ENCODE results near the gene P3R3URF.

The P3R3URF gene

DNA sequence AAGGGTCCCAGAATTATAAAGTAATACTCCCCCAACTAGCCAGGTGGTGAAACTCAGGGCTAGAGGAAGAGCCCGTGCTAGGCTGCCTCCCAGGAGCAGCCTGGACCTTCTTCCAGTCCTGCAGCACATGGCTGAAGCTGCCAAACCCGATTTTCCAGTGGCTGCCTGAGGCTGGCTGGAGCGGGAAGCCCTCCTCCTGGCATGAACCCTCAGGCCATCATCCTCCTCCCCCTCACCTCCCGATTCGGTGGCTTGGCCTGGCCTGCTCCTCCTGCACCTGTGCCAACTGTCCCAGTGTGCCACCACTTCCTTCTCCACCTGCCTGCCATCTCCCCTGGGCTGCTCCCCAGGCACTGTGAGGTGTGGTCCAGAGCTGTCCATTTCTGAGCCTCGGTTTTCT lies 4.4 kb downstream of the P3R3URF start:
- Histone ChIP-seq H3K4me3 (ENCODE audit: extremely low read depth, insufficient read depth, low read length, poor library complexity, severe bottlenecking) (no peak overlapping the region), H3K36me3 (ENCODE audit: control insufficient read depth, insufficient read depth, low read length) (no peaks in the 10 kb centered on the region)

DNA sequence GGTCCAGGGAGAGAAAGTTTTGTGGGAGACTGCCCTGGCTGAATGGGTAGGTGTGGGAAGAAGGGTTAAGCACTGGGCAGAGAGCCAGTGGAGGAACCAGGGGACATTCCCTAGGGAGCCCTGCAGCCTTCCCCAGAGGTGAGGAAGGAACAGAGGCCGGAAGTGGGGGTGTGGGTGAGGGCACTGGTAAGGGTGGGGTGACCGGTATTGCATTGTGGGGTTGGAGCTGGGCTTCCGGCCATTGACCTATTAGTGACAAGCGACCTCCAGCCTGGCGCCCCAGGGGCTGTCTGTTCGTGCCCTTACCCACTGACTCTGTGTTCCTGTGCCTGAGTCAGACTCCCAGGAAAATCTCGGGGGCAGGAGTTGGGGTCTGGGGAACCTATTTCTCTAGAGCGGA lies 4.9 kb downstream of the P3R3URF start:
- WGBS, 2 experiments (ENCODE audit: insufficient coverage in 2 of 2): 91 to 96% methylated on average over 8 of the region's 8 CpGs
- H3K9me3 ChIP-seq (ENCODE audit: control insufficient read depth, low read length): no peaks in the 10 kb centered on the region
- H3K4me1 ChIP-seq (ENCODE audit: control insufficient read depth, insufficient read depth, low read length, poor library complexity, severe bottlenecking): peaks cover 20% of the 10 kb centered on the region
- H3K4me3 ChIP-seq (ENCODE audit: extremely low read depth, insufficient read depth, low read length, poor library complexity, severe bottlenecking): no peak overlapping the region
- H3K36me3 ChIP-seq (ENCODE audit: control insufficient read depth, insufficient read depth, low read length): no peaks in the 10 kb centered on the region
- no peak overlapping the region for H3K27ac ChIP-seq (ENCODE audit: low read depth, low read length, severe bottlenecking)

More for the DNA sequence above, 4.4 kb downstream of the P3R3URF start:
- Histone ChIP-seq H3K4me1 (ENCODE audit: control insufficient read depth, insufficient read depth, low read length, poor library complexity, severe bottlenecking) (peaks cover 20% of the 10 kb centered on the region), H3K27ac (ENCODE audit: low read depth, low read length, severe bottlenecking) (no peak overlapping the region), H3K9me3 (ENCODE audit: control insufficient read depth, low read length) (no peaks in the 10 kb centered on the region)
- WGBS, 2 experiments (ENCODE audit: insufficient coverage in 2 of 2): 86 to 89% methylated on average over 2 to 4 of the region's 6 CpGs

GRCh38 chr1:46169811-46170454 lies 6.4 kb downstream of the P3R3URF start:
- Histone ChIP-seq H3K9me3 (ENCODE audit: control insufficient read depth, low read length) (no peaks in the 10 kb centered on the region), H3K27ac (ENCODE audit: low read depth, low read length, severe bottlenecking) (no peak overlapping the region), H3K36me3 (ENCODE audit: control insufficient read depth, insufficient read depth, low read length) (no peaks in the 10 kb centered on the region), H3K4me3 (ENCODE audit: extremely low read depth, insufficient read depth, low read length, poor library complexity, severe bottlenecking) (no peak overlapping the region), H3K4me1 (ENCODE audit: control insufficient read depth, insufficient read depth, low read length, poor library complexity, severe bottlenecking) (peaks cover 20% of the 10 kb centered on the region)
- WGBS, 2 experiments (ENCODE audit: insufficient coverage in 2 of 2): 100% methylated on average over 1 to 2 of the region's 3 CpGs

- no peaks in the 10 kb centered on the region for H3K36me3 ChIP-seq (ENCODE audit: control insufficient read depth, insufficient read depth, low read length)
- H3K9me3 ChIP-seq (ENCODE audit: control insufficient read depth, low read length): no peaks in the 10 kb centered on the region
- peaks cover 6% of the 10 kb centered on the region for H3K4me1 ChIP-seq (ENCODE audit: control insufficient read depth, insufficient read depth, low read length, poor library complexity, severe bottlenecking)
- WGBS, 2 experiments (ENCODE audit: insufficient coverage in 2 of 2): 71% methylated on average over 1 of the region's 1 CpG; no CpG with 5 or more reads in 1 of the 2 experiments
- no peak overlapping the region for H3K27ac ChIP-seq (ENCODE audit: low read depth, low read length, severe bottlenecking)
- no peak overlapping the region for H3K4me3 ChIP-seq (ENCODE audit: extremely low read depth, insufficient read depth, low read length, poor library complexity, severe bottlenecking)
Measured at GRCh38 chr1:46168477-46168876, 7.8 kb downstream of the P3R3URF start.

- no peaks in the 10 kb centered on the region for H3K4me1 ChIP-seq (ENCODE audit: control insufficient read depth, insufficient read depth, low read length, poor library complexity, severe bottlenecking)
- 89% methylated on average over 44 to 46 of the region's 47 CpGs for WGBS, 2 experiments (ENCODE audit: insufficient coverage in 2 of 2)
- no peaks in the 10 kb centered on the region for H3K9me3 ChIP-seq (ENCODE audit: control insufficient read depth, low read length)
- H3K36me3 ChIP-seq (ENCODE audit: control insufficient read depth, insufficient read depth, low read length): no peaks in the 10 kb centered on the region
- H3K27ac ChIP-seq (ENCODE audit: low read depth, low read length, severe bottlenecking): no peak overlapping the region
- H3K4me3 ChIP-seq (ENCODE audit: extremely low read depth, insufficient read depth, low read length, poor library complexity, severe bottlenecking): no peak overlapping the region
Measured at GRCh38 chr1:46166521-46167462, 9.5 kb downstream of the P3R3URF start.

DNA sequence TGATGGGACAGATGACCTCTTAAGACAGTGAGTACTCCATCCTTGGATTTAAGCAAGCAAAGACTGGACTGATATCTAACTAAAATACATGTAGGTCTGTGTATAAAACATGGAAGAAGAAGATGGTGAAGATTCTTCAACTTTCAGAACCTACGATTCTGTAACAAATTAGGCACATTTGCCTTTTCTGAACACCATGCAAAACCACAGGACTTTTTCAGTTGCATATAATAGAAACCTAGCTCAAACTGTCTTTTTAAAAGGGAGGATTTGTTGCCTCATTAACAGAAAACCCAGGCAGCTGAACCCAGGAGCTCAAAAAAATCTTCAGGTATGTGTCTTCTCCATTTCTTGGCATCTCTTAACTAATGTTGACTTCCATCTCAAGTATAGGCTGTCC lies 16.1 kb downstream of the P3R3URF start:
- H3K36me3 ChIP-seq (ENCODE audit: control insufficient read depth, insufficient read depth, low read length): no peaks in the 10 kb centered on the region
- no peak overlapping the region for H3K27ac ChIP-seq (ENCODE audit: low read depth, low read length, severe bottlenecking)
- H3K4me3 ChIP-seq (ENCODE audit: extremely low read depth, insufficient read depth, low read length, poor library complexity, severe bottlenecking): no peak overlapping the region
- H3K9me3 ChIP-seq (ENCODE audit: control insufficient read depth, low read length): no peaks in the 10 kb centered on the region
- 80% methylated on average over 1 of the region's 1 CpG for WGBS, 2 experiments (ENCODE audit: insufficient coverage in 2 of 2)
- no peaks in the 10 kb centered on the region for H3K4me1 ChIP-seq (ENCODE audit: control insufficient read depth, insufficient read depth, low read length, poor library complexity, severe bottlenecking)

DNA sequence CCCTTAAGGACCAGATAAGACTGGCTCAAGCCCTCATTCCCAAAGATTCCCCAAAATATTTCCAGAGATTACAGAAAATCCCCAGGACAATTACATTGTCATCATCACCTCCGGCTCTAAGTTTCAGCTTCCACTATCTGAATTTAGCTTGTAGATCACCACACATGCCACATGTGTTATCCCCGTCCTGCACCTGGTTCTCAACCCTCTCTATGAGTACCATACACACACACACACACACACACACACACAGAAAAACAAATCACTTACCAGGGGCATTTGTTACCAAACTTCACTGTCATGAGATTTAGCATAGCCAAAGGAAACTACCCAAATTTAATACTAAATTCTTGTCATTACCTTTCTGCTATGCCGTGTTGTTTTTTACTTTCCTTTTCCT lies 16.8 kb downstream of the P3R3URF start:
- Histone ChIP-seq H3K27ac (ENCODE audit: low read depth, low read length, severe bottlenecking) (no peak overlapping the region), H3K4me1 (ENCODE audit: control insufficient read depth, insufficient read depth, low read length, poor library complexity, severe bottlenecking) (no peaks in the 10 kb centered on the region), H3K36me3 (ENCODE audit: control insufficient read depth, insufficient read depth, low read length) (no peaks in the 10 kb centered on the region), H3K4me3 (ENCODE audit: extremely low read depth, insufficient read depth, low read length, poor library complexity, severe bottlenecking) (no peak overlapping the region), H3K9me3 (ENCODE audit: control insufficient read depth, low read length) (no peaks in the 10 kb centered on the region)
- 83 to 97% methylated on average over 3 of the region's 3 CpGs for WGBS, 2 experiments (ENCODE audit: insufficient coverage in 2 of 2)

DNA sequence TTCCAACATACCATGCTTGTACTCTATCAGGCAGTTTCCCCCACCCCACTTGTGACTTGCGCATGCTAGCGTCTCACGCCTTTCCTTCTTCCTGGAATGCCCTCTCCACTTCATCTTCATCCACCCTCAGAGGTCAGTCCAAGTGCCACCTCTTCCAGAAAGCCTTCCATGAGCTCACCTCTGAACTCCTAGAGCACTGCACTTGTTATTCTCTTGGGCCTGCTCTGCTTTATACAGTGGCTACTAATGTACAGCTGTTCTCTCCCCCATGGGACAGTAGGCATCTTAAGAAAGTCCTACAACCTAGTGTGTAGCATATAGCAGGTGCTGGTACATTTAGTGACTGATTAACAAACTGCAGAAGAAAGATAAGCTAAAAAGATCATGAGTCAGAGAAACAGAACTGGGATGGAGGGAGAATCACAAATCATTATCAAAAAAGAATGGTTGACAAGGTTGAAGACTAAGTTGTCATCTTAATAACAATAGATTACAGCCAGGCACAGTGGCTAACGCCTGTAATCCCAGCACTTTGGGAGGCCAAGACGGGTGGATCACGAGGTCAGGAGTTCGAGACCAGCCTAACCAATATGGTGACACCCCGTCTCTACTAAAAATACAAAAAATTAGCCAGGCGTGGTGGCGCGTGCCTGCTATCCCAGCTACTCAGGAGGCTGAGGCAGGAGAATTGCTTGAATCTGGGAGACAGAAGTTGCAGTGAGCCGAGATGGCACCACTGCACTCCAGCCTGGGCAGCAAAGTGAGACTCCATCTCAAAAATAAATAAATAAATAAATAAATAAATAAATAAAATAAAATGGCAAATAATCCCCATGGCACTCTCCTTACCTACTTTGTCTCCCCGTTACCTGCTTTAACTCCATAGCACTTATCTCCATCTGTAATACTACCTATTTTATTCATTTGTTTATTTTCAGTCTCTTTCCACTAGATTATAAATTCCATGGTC lies 17.7 kb downstream of the P3R3URF start:
- WGBS, 2 experiments (ENCODE audit: insufficient coverage in 2 of 2): 90 to 100% methylated on average over 6 to 11 of the region's 13 CpGs
- Histone ChIP-seq H3K9me3 (ENCODE audit: control insufficient read depth, low read length) (no peaks in the 10 kb centered on the region), H3K36me3 (ENCODE audit: control insufficient read depth, insufficient read depth, low read length) (no peaks in the 10 kb centered on the region), H3K4me3 (ENCODE audit: extremely low read depth, insufficient read depth, low read length, poor library complexity, severe bottlenecking) (no peak overlapping the region), H3K4me1 (ENCODE audit: control insufficient read depth, insufficient read depth, low read length, poor library complexity, severe bottlenecking) (no peaks in the 10 kb centered on the region), H3K27ac (ENCODE audit: low read depth, low read length, severe bottlenecking) (no peak overlapping the region)

- no peaks in the 10 kb centered on the region for H3K4me1 ChIP-seq (ENCODE audit: control insufficient read depth, insufficient read depth, low read length, poor library complexity, severe bottlenecking)
- no peaks in the 10 kb centered on the region for H3K36me3 ChIP-seq (ENCODE audit: control insufficient read depth, insufficient read depth, low read length)
- WGBS, 2 experiments (ENCODE audit: insufficient coverage in 2 of 2): 92 to 100% methylated on average over 1 of the region's 1 CpG
Measured at GRCh38 chr1:46157916-46158311, 18.4 kb downstream of the P3R3URF start.

GRCh38 chr1:46153732-46154131 lies 22.6 kb downstream of the P3R3URF start:
- Histone ChIP-seq H3K9me3 (ENCODE audit: control insufficient read depth, low read length) (no peaks in the 10 kb centered on the region), H3K36me3 (ENCODE audit: control insufficient read depth, insufficient read depth, low read length) (no peaks in the 10 kb centered on the region), H3K4me3 (ENCODE audit: extremely low read depth, insufficient read depth, low read length, poor library complexity, severe bottlenecking) (no peak overlapping the region), H3K27ac (ENCODE audit: low read depth, low read length, severe bottlenecking) (no peak overlapping the region), H3K4me1 (ENCODE audit: control insufficient read depth, insufficient read depth, low read length, poor library complexity, severe bottlenecking) (peaks cover 5% of the 10 kb centered on the region)
- 100% methylated on average over 1 of the region's 1 CpG; no CpG with 5 or more reads in 1 of the 2 experiments for WGBS, 2 experiments (ENCODE audit: insufficient coverage in 2 of 2)

More at GRCh38 chr1:46157916-46158311, 18.4 kb downstream of the P3R3URF start:
- no peaks in the 10 kb centered on the region for H3K9me3 ChIP-seq (ENCODE audit: control insufficient read depth, low read length)
- H3K4me3 ChIP-seq (ENCODE audit: extremely low read depth, insufficient read depth, low read length, poor library complexity, severe bottlenecking): no peak overlapping the region
- H3K27ac ChIP-seq (ENCODE audit: low read depth, low read length, severe bottlenecking): no peak overlapping the region
